Measurements from ENCODE around the gene PYCR2.

GRCh38 chr1:225931270-225932136 is 7.5 kb upstream of the PYCR2 start:
- no peak for TF ChIP-seq CTCF (IDR thresholded peaks at IDR 0.05)
- TF ChIP-seq POLR2A (IDR thresholded peaks at IDR 0.05), result no peak
